GM13977 (cell line): ENCODE data around the gene DNAJA1.

ENCODE experiments used
- DNase-seq: peaks from one replicate; pipeline ENCODE4 v3.0.0; 2012; ENCODE audit warnings: low spot score
- in situ Hi-C: fragments of 300-500 bp; cut with MboI; formaldehyde crosslinking; loops from one replicate; pipeline ENCODE4 v1.12.0; 2022; ENCODE audit warnings: low sequenced_read_pairs, low pct_unique_long_range_greater_than_20kb, mixed read lengths, inconsistent platforms; ENCODE audit not compliant: unreplicated experiment
- TF ChIP-seq, protein P1 (sequence below): IDR thresholded peaks from 2 replicates; pipeline ENCODE4 v1.5.1; 2012; ENCODE audit warnings: mild to moderate bottlenecking, control low read depth; ENCODE audit not compliant: insufficient read depth; ENCODE audit errors: extremely low read depth, missing control alignments

DNAJA1 gene

DNA sequence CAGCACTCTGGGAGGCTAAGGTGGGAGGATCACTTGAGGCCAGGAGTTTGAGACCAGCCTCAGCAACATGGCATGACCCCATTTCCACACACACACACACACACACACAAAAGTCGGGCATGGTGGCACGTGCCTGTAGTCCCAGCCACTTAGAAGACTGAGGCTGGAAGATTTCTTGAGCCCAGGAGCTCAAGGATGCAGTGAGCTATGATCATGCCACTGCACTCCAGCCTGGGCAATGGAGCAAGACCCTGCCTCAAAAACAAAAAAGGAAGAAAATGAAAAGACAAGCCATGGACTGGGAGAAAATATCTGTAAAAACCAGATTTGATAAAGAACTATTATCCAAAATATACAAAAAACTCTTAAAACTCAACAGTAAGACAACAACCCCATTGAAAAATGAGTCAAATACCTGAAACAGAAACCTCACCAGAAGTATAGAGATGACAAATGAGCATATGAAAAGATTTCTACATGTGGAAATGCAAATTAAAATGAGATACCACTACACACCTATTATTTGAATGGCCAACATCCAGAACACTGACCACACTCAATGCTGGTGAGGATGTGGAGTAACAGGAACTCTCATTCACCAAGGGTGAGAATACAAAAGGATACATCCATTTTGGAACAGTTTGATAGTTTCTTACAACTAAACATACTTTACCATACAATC, 24.7 kb downstream of the DNAJA1 start:
- no peak for DNase-seq
- in situ Hi-C loops = no loop called here
- TF ChIP-seq, protein P1, sequence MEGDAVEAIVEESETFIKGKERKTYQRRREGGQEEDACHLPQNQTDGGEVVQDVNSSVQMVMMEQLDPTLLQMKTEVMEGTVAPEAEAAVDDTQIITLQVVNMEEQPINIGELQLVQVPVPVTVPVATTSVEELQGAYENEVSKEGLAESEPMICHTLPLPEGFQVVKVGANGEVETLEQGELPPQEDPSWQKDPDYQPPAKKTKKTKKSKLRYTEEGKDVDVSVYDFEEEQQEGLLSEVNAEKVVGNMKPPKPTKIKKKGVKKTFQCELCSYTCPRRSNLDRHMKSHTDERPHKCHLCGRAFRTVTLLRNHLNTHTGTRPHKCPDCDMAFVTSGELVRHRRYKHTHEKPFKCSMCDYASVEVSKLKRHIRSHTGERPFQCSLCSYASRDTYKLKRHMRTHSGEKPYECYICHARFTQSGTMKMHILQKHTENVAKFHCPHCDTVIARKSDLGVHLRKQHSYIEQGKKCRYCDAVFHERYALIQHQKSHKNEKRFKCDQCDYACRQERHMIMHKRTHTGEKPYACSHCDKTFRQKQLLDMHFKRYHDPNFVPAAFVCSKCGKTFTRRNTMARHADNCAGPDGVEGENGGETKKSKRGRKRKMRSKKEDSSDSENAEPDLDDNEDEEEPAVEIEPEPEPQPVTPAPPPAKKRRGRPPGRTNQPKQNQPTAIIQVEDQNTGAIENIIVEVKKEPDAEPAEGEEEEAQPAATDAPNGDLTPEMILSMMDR = no peak

DNA sequence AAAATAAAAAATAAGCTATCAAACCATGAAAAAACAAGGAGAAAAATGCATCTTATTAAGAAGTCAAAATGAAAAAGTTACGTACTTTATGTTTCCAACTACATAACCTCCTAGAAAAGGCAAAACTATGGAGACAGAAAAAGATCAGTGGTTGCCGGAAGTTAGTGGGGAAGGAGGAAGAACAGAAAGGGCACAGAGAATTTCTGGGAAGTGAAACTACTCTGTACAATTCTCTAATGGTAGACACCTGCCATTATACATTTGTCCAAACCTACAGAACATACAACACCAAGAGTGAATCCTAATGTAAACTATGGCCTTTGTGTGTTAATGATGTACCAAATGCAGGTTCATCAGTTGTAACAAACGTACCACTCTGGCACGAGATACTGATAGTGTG, 26.1 kb downstream of the DNAJA1 start:
- in situ Hi-C loops = no loop called here
- TF ChIP-seq, protein P1 = no peak

DNA sequence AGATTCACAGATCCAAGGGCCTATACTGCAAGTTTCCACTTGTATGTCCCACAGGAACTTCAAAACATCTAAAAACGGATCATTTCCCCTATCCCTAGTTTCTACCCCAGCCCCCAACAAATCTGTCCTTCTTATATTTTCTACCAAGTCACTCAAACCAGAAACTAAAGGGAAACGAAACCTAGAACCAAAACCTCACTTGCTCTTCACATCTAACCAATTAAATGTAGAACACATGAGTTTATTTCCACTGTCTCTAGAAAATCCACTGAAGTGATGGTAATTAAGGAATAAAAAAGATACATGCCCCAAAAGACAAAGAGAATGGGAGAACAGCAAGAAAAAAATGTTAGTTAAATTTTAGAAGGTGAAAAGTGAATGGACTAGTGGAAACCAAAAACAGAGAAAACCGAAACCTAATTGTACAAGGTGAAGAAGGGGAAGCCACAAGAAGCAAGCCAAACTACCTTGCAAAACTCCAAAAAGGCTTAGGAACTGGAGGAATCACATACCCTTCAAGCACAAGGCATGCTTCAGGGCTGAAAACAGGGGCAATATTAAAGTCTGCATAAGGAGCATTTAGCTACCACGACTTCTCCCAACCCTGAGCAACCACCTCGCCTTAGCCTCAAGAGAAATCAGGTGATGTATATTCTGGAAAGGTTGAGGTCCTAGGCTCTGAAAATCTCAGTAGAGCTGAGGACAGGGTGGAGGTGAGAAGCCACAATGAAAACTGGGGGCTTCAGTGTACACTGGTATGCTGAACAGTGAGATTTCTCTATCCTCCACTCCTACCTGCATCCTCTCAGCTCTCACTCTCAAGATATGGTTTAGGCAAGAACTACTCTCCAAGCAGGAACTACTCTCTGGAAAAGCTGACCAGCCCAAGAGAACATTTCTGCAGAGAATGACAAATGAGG, 40.3 kb downstream of the DNAJA1 start:
- DNase-seq = no peak
- in situ Hi-C loops = no loop called here
- TF ChIP-seq, protein P1 = no peak

More for the DNA sequence above, 26.1 kb downstream of the DNAJA1 start:
- no peak for DNase-seq

DNA sequence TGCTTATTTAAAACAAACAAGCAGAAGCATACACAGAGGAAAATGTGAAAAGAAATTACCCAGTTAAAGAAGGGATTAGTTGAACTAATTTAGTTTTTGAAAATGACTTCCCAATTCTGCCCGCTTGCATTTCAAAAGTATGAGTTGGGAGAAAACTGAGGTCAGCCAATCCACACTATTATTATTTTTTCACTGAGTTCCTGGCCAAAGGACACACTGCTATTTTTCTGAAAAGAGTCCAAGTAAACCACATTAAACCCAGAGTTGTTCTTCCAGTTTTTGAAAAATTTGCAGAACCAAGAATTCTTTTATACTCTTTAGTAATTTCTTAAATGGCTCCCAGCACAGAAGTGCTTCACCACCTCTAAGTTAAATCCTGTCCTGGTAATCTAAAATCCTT, 43.9 kb downstream of the DNAJA1 start:
- in situ Hi-C loops = no loop called here
- TF ChIP-seq, protein P1 = no peak
- DNase-seq = no peak

DNA sequence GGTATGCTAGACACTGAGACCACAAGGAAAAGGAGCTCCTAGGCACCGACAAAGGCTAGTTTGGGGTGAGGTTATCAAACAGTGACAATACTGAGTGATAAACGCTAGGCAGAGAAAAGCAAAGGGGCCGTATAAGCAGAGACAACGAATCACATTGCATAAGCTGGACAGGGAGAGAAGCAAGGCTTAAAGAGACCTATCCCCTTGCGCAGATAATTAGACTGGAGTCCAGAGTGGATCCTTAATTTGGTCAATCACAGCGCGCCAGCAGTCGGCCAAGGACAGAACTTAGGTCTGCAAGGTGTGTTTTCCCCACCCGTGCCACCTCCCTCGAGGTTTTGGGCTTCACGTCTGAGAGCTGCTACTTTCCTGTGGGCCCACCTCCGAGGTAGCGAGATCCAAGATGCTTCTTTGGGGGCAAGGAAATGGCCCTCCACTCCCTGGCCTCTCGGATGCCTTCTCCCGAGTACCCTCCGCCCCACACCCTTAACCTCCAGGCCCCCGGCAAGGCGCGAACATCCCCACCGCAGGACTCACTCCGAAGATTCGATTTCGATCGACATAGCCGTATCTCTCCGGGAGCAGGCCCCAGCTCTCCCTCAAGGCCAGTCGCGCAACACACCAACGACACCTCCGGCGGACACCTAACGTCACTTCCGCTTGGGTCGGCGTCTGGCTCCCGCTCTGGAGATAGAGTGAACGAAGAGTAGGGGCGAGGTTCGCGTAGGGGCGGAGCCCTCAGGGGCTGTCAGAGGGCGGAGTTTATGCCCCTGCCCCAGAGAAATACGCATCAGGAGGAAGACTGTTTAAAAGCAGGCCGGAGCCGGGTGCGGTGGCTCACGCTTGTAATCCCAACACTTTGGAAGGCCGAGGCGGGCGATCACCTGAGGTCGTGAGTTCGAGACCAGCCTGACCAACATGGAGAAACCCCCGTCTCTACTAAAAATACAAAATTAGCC, 51.3 kb downstream of the DNAJA1 start, which contains the start of gene SMU1:
SMU1 (minus strand) TSS at position 629 of the 959 bp plus-strand sequence; CDS start at position 563, 66 bp downstream.
- peak; percentile 97 for DNase-seq
- in situ Hi-C loops = no loop called here
- TF ChIP-seq, protein P1 = no peak

DNA sequence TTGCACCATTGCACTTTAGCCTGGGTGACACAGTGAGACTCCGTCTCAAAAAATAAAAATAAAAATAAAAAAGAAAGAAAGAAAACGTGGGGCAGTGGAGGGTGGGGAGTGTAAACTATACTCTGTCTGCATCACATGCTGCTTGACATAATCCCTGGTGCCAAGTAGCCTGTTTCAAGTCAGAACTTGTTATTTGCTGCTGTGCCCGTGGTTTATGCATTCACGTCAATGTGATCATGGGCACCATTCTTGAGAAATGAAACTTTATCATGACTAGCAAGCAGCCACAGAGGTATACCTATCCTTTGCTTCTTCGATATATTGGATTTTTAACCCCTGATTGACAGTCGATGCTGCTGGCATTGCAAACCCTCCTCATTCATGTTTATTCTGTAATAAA, 55.5 kb downstream of the DNAJA1 start:
- TF ChIP-seq, protein P1 = no peak
- in situ Hi-C loops = loop anchor here (5.0 kb wide), 1 partner anchor 142 kb away; no protein-coding TSS in a partner anchor
- no peak for DNase-seq
